Measurements from ENCODE around the gene SPNS3.

Gene SPNS3

DNA sequence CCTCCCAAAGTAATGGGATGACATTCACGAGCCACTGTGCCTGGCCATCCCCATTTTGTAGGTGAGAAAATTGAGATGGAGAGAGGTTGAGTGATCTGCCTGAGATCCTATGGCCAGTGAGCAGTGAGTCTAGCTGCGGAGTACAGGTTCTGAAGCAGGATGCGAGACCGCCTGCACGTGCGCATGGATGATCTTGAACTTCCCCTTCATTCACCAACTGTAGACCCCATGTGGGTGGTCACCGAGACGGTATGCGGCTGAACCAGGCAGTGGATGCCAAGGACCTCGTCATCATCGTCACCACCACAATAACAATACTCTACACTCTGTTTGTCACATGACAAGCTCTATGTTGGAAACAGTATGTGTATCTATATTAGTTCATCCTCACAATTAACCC, 6.2 kb upstream of the SPNS3 start:
- DNase-seq = no peak

- no peak for DNase-seq
These were observed 2.6 kb downstream of the SPNS3 start for GRCh38 chr17:4436381-4436780.

- no peak for DNase-seq
These were observed 3.1 kb downstream of the SPNS3 start for GRCh38 chr17:4436846-4437245.

- DNase-seq = no peak
These were observed 4.6 kb downstream of the SPNS3 start for GRCh38 chr17:4438162-4438944.

- DNase-seq = no peak
These were observed 6.3 kb downstream of the SPNS3 start for GRCh38 chr17:4440021-4440420.

DNA sequence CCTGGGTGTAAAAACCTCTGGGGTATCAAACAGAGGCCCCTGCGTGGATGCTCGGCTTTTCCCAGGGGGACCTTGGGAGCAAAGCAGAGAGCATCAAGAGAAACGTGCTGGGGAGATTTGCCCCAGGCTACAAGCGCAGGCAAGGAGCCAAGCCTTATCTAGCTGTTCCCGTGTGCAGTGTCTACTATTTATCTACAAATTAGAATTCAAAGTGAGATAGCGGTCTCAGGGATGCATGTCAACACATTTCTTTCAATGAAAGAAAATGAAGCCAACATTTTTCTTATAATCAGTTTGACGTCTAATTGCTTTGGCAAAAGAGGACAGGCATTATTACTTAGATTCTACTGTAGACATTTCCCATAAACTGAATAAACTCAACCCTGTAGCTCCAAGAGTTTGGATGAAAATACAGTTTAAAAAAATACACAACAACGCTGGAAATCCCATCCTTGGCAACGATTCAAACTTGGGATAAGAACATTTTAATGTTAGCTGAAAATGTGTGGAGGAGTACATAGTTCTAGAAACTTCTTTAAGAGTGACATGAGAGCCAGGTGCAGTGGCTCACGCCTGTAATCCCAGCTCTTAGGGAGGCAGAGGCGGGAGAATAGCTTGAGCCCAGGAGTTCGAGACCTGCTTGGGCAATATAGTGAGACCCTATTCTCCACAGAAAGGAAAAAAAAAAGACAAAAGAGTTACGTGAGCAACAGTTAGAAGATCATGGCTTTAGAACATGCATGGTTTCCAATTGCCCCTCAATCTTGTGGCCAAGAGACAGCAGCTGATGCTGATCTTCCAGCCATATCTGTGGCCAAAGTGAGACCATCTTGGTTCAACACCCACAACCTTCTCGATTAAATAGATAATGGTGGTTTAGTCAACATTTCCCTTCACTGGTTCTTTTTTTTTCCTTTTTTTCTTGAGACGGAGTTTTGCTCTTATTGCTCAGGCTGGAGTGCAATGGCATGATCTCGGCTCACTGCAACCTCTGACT, 7.2 kb downstream of the SPNS3 start:
- DNase-seq = no peak

- DNase-seq = no peak
These were observed 8.8 kb downstream of the SPNS3 start for GRCh38 chr17:4442582-4442981.

- no peak for DNase-seq
These were observed 9.7 kb downstream of the SPNS3 start for GRCh38 chr17:4443476-4443875.

DNA sequence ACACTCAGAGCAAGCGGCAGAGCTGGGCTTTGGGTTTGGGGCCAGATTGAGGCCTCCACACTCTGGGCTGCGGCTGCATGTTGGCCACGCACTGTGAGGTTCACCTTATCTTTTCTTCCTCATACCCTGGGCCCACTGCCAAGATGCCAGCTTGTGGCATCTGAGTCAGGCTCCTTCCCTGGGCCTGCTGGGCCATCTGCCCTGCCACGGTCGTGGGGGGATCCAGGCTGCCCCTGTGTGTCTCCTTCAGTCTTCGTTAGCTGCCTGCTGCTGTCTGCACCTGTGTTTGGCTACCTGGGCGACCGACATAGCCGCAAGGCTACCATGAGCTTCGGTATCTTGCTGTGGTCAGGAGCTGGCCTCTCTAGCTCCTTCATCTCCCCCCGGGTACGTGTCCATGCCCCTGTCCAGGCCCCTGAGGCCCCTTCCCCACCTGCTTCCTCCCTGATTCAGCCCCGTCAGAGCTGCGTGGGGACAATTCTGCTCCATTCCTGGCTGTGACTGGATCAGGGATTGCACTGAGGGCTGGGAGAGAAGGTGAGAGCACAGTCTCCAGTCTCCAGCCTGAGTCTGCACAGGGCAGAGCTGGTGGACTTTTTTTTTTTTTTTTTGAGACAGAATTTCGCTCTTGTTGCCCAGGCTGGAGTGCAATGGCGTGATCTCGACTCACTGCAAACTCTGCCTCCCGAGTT, 11.2 kb downstream of the SPNS3 start:
- no peak for DNase-seq

DNA sequence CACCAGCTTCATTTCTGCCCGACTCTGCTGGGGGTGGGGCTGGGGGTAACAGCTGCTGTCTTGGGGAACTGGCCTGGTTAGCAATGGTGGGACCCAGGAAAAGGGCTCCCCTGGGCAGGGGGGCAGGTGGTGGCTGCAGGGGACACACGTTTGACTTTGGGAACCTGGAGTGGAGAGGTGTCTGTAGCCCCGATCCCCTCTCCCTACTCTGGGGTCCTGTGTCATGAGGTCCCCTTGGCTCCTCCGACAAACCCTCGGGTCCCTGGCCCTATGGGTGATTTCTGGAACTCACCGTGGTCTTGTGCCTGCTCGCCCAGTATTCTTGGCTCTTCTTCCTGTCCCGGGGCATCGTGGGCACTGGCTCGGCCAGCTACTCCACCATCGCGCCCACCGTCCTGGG, 12.0 kb downstream of the SPNS3 start:
- DNase-seq = no peak

DNA sequence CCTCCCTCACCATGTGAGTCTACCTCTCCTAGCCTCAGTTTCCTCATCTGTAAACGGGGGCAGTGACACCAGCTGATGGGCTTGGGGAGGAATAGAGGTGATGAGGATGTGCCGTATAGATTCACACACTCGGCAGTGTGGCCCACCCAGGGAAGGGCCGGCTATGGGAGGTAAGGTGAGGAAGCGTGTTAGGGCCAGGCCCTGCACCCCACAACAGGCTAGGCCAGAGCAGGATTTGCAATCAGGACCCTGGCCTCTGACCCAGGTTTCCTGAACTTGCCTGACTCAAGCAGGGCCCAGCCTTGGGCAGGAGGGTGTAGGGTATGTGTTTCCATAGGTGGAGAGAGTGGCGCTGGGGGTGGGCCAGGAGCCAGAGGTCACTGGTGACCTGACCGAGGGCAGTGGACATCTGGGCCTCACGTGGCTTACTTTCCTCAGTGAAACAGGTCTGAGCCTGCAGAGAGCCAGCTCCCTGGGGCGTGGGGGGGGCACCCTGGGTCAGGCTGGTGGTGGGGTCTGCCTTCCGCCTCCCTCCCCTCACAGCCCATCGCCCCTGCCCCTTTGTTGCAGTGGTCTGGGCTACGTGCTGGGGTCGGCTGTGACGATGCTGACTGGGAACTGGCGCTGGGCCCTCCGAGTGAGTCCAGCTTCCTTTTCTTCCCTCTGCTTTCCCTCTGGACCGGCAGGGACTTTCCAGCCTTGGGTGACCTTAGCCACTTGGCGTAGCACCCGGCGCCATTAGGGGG, 12.8 kb downstream of the SPNS3 start:
- DNase-seq = no peak

- DNase-seq = no peak
These were observed 14.6 kb downstream of the SPNS3 start for GRCh38 chr17:4448197-4448980.

- no peak for DNase-seq
These were observed 16.0 kb downstream of the SPNS3 start for GRCh38 chr17:4449736-4450135.

DNA sequence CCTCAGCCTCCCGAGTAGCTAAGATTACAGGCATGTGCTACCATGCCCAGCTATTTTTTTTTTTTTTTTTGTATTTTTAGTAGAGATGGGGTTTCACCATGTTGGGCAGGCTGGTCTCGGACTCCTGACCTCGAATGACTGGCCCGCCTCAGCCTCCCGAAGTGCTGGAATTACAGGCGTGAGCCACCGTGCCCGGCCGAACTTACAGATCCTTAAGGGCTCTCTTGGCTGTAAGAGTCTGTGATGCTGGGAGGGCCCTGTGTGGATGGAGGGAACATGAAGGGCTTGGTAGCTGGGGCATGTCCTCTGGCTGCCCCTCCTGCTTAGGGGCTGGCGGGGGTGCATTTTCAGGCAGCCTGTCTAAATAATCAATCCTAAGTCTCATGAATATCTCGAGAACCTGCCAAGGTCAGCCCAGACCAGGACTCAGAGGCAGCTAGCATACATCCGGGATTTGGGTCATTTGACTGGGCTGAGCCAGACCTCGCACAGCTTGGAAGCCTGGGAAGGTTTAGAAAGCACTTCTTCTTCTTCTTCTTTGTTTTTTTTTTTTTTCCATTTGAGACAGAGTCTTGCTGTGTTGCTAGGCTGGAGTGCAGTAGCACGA, 17.1 kb downstream of the SPNS3 start:
- no peak for DNase-seq

- no peak for DNase-seq
These were observed 20.3 kb downstream of the SPNS3 start for GRCh38 chr17:4453812-4454591.

DNA sequence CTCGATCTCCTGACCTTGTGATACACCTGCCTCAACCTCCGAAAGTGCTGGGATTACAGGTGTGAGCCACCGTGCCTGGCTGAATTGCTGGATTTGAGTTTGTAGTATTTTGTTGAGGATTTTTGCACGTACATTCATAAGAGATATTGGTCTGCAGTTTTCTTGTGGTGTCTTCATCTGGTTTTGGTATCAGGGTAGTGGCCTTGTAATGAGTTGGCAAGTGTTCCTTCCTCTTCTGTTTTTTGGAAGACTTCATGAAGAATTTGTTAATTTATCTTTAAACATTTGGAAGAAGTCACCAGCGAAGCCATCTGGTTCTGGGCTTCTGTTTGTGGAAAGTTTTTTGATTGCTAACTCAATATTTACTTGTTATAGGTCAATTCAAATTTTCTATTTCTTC, 26.9 kb downstream of the SPNS3 start:
- no peak for DNase-seq

- no peak for DNase-seq
These were observed 30.2 kb downstream of the SPNS3 start for GRCh38 chr17:4463818-4464476.

GRCh38 chr17:4465786-4466185, 32.0 kb downstream of the SPNS3 start:
- no peak for DNase-seq

GRCh38 chr17:4467287-4467686, 33.5 kb downstream of the SPNS3 start:
- DNase-seq = no peak

- DNase-seq = no peak
These were observed 35.8 kb downstream of the SPNS3 start for GRCh38 chr17:4469552-4469951.

Data from NCI-H187 (cell line).